GM12801 (cell line): ENCODE data around the gene TMEM91.

Source experiments
- CTCF ChIP-seq: IDR thresholded peaks from one replicate; pipeline ENCODE4 v1.5.1; 2011; ENCODE audit warnings: control low read depth; ENCODE audit not compliant: insufficient read length; ENCODE audit errors: extremely low read depth

The TMEM91 gene

GRCh38 chr19:41363753-41364523 lies 12.4 kb upstream of the TMEM91 start, which contains the start of gene B9D2:
Gene B9D2, minus strand, starts transcription at chr19:41364149. Its CDS starts 630 bp downstream, at chr19:41363519.
- no peak for TF ChIP-seq CTCF

- TF ChIP-seq CTCF: no peak
Observed at GRCh38 chr19:41364524-41365391, 11.6 kb upstream of the TMEM91 start.

- TF ChIP-seq CTCF: no peak
Observed at GRCh38 chr19:41366089-41366488, 10.2 kb upstream of the TMEM91 start.

GRCh38 chr19:41367848-41368301 lies 8.5 kb upstream of the TMEM91 start:
- no peak for TF ChIP-seq CTCF

GRCh38 chr19:41369769-41370168 lies 6.6 kb upstream of the TMEM91 start:
- TF ChIP-seq CTCF: no peak

GRCh38 chr19:41371541-41371940 lies 4.8 kb upstream of the TMEM91 start:
- no peak for TF ChIP-seq CTCF

GRCh38 chr19:41372501-41372900 lies 3.8 kb upstream of the TMEM91 start:
- no peak for TF ChIP-seq CTCF
